K562 (cell line): ENCODE data around the gene CMIP. TPM values are rescaled to one million over a fixed set of nuclear protein-coding genes. Genes with fewer than 3 reads are reported as not detected.
"Not testable (repeated sequence)": the region's sequence is repeated elsewhere in the genome, so short reads cannot be mapped to it uniquely, and the experiment has no call there.

Experiments
- ATAC-seq: fragments of 200-7000 bp; cut with Tn5 transposase; 3 replicates; pipeline ENCODE4 v1.9.1; 2020; ENCODE audit warnings: moderate library complexity
- BruUV-seq: library from RNA; stranded (reverse); fragments of 400-500 nt; replicated peaks from 2 replicates; lab custom pipeline; 2021; lab: Mats Ljungman, UMichigan
- CTCF ChIA-PET: fragments of 300-600 bp; formaldehyde crosslinking; extraction: SDS; loops from one replicate; lab custom pipeline; 2021; ENCODE audit warnings: low intra/inter-chr PET ratio; lab: Yijun Ruan, JAX
- POLR2A ChIA-PET: fragments of 300-600, 350-650 bp; sonication (Branson Sonifier 250); formaldehyde crosslinking; extraction: SDS; loops from one replicate; lab custom pipeline; 2021; ENCODE audit warnings: antibody characterized with exemption, inconsistent platforms; lab: Yijun Ruan, JAX
- DNase-seq, 4 experiments: peaks; one replicate each; pipeline versions ENCODE4 v3.0.0 to v3.0.0-alpha.2; 2011 to 2018; ENCODE audit warnings: low spot score in 3 of 4, mixed read lengths in 3 of 4; ENCODE audit errors: extremely low read depth in 1 of 4
- FAIRE-seq: peaks from 2 replicates; lab custom pipeline; 2011; peaks lifted over from hg19 to GRCh38; lab: Jason Lieb, UNC
- H2AFZ ChIP-seq: 2 replicates; pipeline ENCODE4 v1.6.0; 2011; ENCODE audit warnings: low read depth, low read length, control low read depth, inconsistent platforms
- H3K27ac ChIP-seq: fragments of 200-600 bp; 3 replicates; pipeline ENCODE4 v1.8.0; 2011; ENCODE audit warnings: low read depth, mild to moderate bottlenecking, control low read depth, inconsistent platforms, low read length, moderate library complexity, mixed read lengths; ENCODE audit errors: extremely low read depth
- H3K27me3 ChIP-seq, 2 experiments: fragments of 300-600 bp in 1 of 2; 2 replicates in 1 of 2; 3 replicates in 1 of 2; pipeline versions ENCODE4 v1.6.0 to v1.8.0; 2011; ENCODE audit warnings: inconsistent platforms in 2 of 2, low read length in 2 of 2, mild to moderate bottlenecking in 1 of 2, mixed read lengths in 1 of 2, moderate library complexity in 1 of 2; ENCODE audit not compliant: control insufficient read depth in 2 of 2, insufficient read depth in 2 of 2
- H3K36me3 ChIP-seq: fragments of 300-600 bp; 3 replicates; pipeline ENCODE4 v1.8.0; 2011; ENCODE audit warnings: mild to moderate bottlenecking, low read length, inconsistent platforms; ENCODE audit not compliant: control insufficient read depth, insufficient read depth
- H3K4me1 ChIP-seq, 2 experiments: fragments of 200-600 bp in 1 of 2; replicated peaks in 1 of 2; 2 replicates in 1 of 2; 3 replicates in 1 of 2; pipeline versions ENCODE4 v1.5.1 to v1.8.0; 2011; ENCODE audit warnings: inconsistent platforms in 2 of 2, low read length in 2 of 2, mild to moderate bottlenecking in 1 of 2, mixed read lengths in 1 of 2, moderate library complexity in 1 of 2; ENCODE audit not compliant: control insufficient read depth in 2 of 2, insufficient read depth in 2 of 2
- H3K4me2 ChIP-seq: 2 replicates; pipeline ENCODE4 v1.6.1; 2011; ENCODE audit warnings: low read length, control low read depth, inconsistent platforms, mixed read lengths; ENCODE audit not compliant: insufficient read depth
- H3K4me3 ChIP-seq: fragments of 200-600 bp; sonication (generic), shearing (Covaris generic); 2 replicates; pipeline ENCODE4 v1.5.1; 2016; ENCODE audit warnings: control low read depth, inconsistent platforms
- H3K79me2 ChIP-seq: fragments of 200-600 bp; 3 replicates; pipeline ENCODE4 v1.8.0; 2011; ENCODE audit warnings: low read length, inconsistent platforms; ENCODE audit not compliant: control insufficient read depth, insufficient read depth
- H3K9ac ChIP-seq, 2 experiments: 2 replicates each; pipeline versions ENCODE4 v1.6.0 to v1.6.1; 2011; ENCODE audit warnings: low read depth in 2 of 2, low read length in 2 of 2, control low read depth in 1 of 2, inconsistent platforms in 1 of 2, mild to moderate bottlenecking in 1 of 2, mixed read lengths in 1 of 2; ENCODE audit not compliant: insufficient read depth in 1 of 2
- H3K9me1 ChIP-seq: one replicate; pipeline ENCODE4 v1.6.0; 2011; ENCODE audit warnings: inconsistent platforms, mild to moderate bottlenecking, low read length, moderate library complexity; ENCODE audit not compliant: control insufficient read depth, insufficient read depth
- H3K9me3 ChIP-seq: replicated peaks from 2 replicates; pipeline ENCODE4 v1.5.1; 2011; ENCODE audit warnings: low read depth, low read length, inconsistent platforms; ENCODE audit not compliant: control insufficient read depth, insufficient read depth
- H4K20me1 ChIP-seq: replicated peaks from 2 replicates; pipeline ENCODE4 v1.6.1; 2011; ENCODE audit warnings: low read length, inconsistent platforms, mixed read lengths; ENCODE audit not compliant: control insufficient read depth, insufficient read depth
- CHCHD3 ChIP-seq: fragments of 250-450 bp; sonication (Bioruptor Pico); IDR thresholded peaks from 2 replicates; pipeline ENCODE4 v2.1.2; 2022; ENCODE audit warnings: mild to moderate bottlenecking
- HLTF ChIP-seq: fragments of 450-650 bp; IDR thresholded peaks from 2 replicates; pipeline ENCODE4 v1.6.1; 2016
- MYC ChIP-seq, 2 experiments: fragments of 250-450 bp in 1 of 2; sonication (Bioruptor Pico) in 1 of 2; IDR thresholded peaks; 2 replicates each; pipeline versions ENCODE4 v1.5.1 to v1.6.1; 2012 to 2021; ENCODE audit warnings: low read depth in 2 of 2, borderline replicate concordance in 1 of 2, improper control_type of control experiment in 1 of 2, low read length in 1 of 2, mild to moderate bottlenecking in 1 of 2, moderate library complexity in 1 of 2
- RFX7 ChIP-seq: fragments of 250-450 bp; sonication (Bioruptor Pico); IDR thresholded peaks from 2 replicates; pipeline ENCODE4 v1.5.1; 2021; ENCODE audit warnings: mild to moderate bottlenecking
- STAT5B ChIP-seq: fragments of 250-450 bp; sonication (Bioruptor Pico); IDR thresholded peaks from 2 replicates; pipeline ENCODE4 v1.8.0; 2021; ENCODE audit warnings: mild to moderate bottlenecking, inconsistent platforms
- TAL1 ChIP-seq: fragments of 450-650 bp; IDR thresholded peaks from 2 replicates; pipeline ENCODE4 v1.6.1; 2016; ENCODE audit warnings: mild to moderate bottlenecking
- ZFP36 ChIP-seq: fragments of 150-350 bp; IDR thresholded peaks from 2 replicates; pipeline ENCODE4 v1.6.1; 2018; ENCODE audit warnings: low read length, low read depth; ENCODE audit not compliant: partially characterized antibody
- ZNF174 ChIP-seq: fragments of 250-450 bp; sonication (Bioruptor Pico); IDR thresholded peaks from 2 replicates; pipeline ENCODE4 v1.4.0; 2020; ENCODE audit warnings: mild to moderate bottlenecking
- ZNF431 ChIP-seq: sonication (generic); formaldehyde crosslinking; IDR thresholded peaks from 2 replicates; pipeline ENCODE4 v1.8.0; 2022; ENCODE audit warnings: mild to moderate bottlenecking, missing genetic modification reagents
- WGBS: fragments of 100-300 bp; shearing (Covaris generic); methylation state at CpG from one replicate; pipeline ENCODE4 v1.1.6; 2016; ENCODE audit warnings: low coverage, mixed read lengths; ENCODE audit not compliant: insufficient coverage; ENCODE audit errors: missing lambda C conversion rate; 5-methylcytosine and 5-hydroxymethylcytosine counted together
- in situ Hi-C: fragments of 300-500 bp; cut with MboI; formaldehyde crosslinking; loops from 4 replicates; pipeline ENCODE4 v1.15.0; 2018; ENCODE audit warnings: inconsistent platforms, mixed read lengths
- intact Hi-C: fragments of 100-400 bp; cut with micrococcal nuclease; formaldehyde crosslinking; loops from 2 replicates; pipeline ENCODE4 v1.14.2; 2022
- polyA plus RNA-seq, 8 experiments: library from polyadenylated mRNA; depleted of rRNA in 4 of 8; stranded (reverse) in 5 of 8; unstranded in 3 of 8; fragments of >200 nt; fragmentation: Nextera tagmentation in 2 of 8; fragmentation: Illumina TruSeq in 1 of 8; extraction: Ambion mirVana in 2 of 8; extraction: Trizol in 1 of 8; gene quantifications; 2 replicates each; pipeline versions ENCODE4 v1.2.1 to v1.2.3, GENCODE V29; 2011 to 2014; ENCODE audit warnings: inconsistent platforms in 1 of 8, missing spikeins in 1 of 8
- total RNA-seq, 7 experiments: library from RNA; depleted of rRNA in 6 of 7; stranded (reverse); fragments of >200 nt in 6 of 7; fragmentation: Illumina TruSeq in 2 of 7; extraction: Trizol in 2 of 7; gene quantifications; 2 replicates each; pipeline versions ENCODE4 v1.2.1 to v1.2.3, GENCODE V29; 2011 to 2021; ENCODE audit warnings: low replicate concordance in 1 of 7
- TF ChIP-seq, protein P1 (sequence below): fragments of 450-650 bp; IDR thresholded peaks from 2 replicates; pipeline ENCODE4 v1.6.1; 2018; ENCODE audit not compliant: partially characterized antibody
- TF ChIP-seq, protein P2 (sequence below), 3 experiments: IDR thresholded peaks in 2 of 3; conservative IDR thresholded peaks in 1 of 3; 2 replicates each; pipeline ENCODE4 v1.5.1; 2011 to 2012; ENCODE audit warnings: low read length in 3 of 3, mild to moderate bottlenecking in 3 of 3, control low read depth in 2 of 3, improper control_type of control experiment in 1 of 3, inconsistent platforms in 1 of 3, low read depth in 1 of 3, mixed read lengths in 1 of 3, moderate library complexity in 1 of 3; ENCODE audit not compliant: insufficient read depth in 2 of 3

CMIP gene
- total and polyA plus RNA-seq, 9 of the 15 experiments (the other 6 are each of a cell fraction or from before 2014, with no cell fraction given): 0.94 to 82.5 (median 10.3) TPM

DNA sequence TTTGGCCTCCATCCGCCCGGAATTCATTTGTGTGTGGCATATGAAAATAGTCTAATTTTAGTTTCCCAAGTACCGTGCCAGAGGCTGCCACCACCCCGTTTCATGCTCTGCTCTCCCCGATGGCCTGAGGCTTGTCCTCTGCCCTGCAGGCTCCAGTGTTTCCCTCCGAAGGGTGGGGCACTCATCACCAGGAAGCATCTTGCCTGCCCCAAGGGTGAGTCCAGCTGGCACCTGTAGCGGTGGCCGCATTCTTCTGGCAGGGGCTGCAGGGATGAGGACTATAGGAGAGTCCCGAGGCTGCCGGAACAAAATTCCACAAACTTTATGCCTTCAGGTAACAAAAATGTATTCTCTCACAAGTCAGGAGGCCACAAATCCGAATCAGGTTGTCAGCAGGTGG lies 23.1 kb upstream of the CMIP start:
- no peak for DNase-seq
- H4K20me1 ChIP-seq: no peaks in the 10 kb centered on the region
- H3K4me3 ChIP-seq: no peak overlapping the region
- no peak overlapping the region for H2AFZ ChIP-seq
- WGBS: 29% methylated on average over 11 of the region's 11 CpGs
- ChIA-PET CTCF (no interaction called here), POLR2A (interaction anchor here (0.9 to 2.1 kb wide), 2 partner anchors 10 to 126 kb away, joined by 3 to 6 read pairs; no protein-coding TSS in a partner anchor)
- no peak for ATAC-seq
- H3K4me1 ChIP-seq: no peaks in the 10 kb centered on the region
- no peak overlapping the region for H3K4me2 ChIP-seq
- no TSS peak for BruUV-seq
- TF ChIP-seq RFX7 (no peak), TAL1 (no peak), ZNF174 (CRISPR knock-in tag) (no peak), CHCHD3 (CRISPR knock-in tag) (no peak), HLTF (no peak), ZNF431 (CRISPR knock-in tag) (no peak), MYC (IDR thresholded peaks at IDR 0.05; ENCODE audit: low read depth, low read length) (no peak), MYC (CRISPR knock-in tag; IDR thresholded peaks at IDR 0.05; ENCODE audit: borderline replicate concordance, low read depth) (no peak), ZFP36 (no peak), STAT5B (CRISPR knock-in tag) (no peak)
- TF ChIP-seq, protein P1, sequence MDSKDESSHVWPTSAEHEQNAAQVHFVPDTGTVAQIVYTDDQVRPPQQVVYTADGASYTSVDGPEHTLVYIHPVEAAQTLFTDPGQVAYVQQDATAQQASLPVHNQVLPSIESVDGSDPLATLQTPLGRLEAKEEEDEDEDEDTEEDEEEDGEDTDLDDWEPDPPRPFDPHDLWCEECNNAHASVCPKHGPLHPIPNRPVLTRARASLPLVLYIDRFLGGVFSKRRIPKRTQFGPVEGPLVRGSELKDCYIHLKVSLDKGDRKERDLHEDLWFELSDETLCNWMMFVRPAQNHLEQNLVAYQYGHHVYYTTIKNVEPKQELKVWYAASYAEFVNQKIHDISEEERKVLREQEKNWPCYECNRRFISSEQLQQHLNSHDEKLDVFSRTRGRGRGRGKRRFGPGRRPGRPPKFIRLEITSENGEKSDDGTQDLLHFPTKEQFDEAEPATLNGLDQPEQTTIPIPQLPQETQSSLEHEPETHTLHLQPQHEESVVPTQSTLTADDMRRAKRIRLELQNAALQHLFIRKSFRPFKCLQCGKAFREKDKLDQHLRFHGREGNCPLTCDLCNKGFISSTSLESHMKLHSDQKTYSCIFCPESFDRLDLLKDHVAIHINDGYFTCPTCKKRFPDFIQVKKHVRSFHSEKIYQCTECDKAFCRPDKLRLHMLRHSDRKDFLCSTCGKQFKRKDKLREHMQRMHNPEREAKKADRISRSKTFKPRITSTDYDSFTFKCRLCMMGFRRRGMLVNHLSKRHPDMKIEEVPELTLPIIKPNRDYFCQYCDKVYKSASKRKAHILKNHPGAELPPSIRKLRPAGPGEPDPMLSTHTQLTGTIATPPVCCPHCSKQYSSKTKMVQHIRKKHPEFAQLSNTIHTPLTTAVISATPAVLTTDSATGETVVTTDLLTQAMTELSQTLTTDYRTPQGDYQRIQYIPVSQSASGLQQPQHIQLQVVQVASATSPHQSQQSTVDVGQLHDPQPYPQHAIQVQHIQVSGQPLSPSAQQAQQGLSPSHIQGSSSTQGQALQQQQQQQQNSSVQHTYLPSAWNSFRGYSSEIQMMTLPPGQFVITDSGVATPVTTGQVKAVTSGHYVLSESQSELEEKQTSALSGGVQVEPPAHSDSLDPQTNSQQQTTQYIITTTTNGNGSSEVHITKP: no peak
- TF ChIP-seq, protein P2, sequence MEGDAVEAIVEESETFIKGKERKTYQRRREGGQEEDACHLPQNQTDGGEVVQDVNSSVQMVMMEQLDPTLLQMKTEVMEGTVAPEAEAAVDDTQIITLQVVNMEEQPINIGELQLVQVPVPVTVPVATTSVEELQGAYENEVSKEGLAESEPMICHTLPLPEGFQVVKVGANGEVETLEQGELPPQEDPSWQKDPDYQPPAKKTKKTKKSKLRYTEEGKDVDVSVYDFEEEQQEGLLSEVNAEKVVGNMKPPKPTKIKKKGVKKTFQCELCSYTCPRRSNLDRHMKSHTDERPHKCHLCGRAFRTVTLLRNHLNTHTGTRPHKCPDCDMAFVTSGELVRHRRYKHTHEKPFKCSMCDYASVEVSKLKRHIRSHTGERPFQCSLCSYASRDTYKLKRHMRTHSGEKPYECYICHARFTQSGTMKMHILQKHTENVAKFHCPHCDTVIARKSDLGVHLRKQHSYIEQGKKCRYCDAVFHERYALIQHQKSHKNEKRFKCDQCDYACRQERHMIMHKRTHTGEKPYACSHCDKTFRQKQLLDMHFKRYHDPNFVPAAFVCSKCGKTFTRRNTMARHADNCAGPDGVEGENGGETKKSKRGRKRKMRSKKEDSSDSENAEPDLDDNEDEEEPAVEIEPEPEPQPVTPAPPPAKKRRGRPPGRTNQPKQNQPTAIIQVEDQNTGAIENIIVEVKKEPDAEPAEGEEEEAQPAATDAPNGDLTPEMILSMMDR (IDR thresholded peaks at IDR 0.05 in 2 of 3, conservative IDR thresholded peaks at IDR 0.05 in 1 of 3; ENCODE audit: insufficient read depth in 2 of 3, low read depth in 1 of 3, low read length in 3 of 3): no peak
- H3K9ac ChIP-seq: no peak overlapping the region
- H3K36me3 ChIP-seq: no peaks in the 10 kb centered on the region
- peaks cover 3 to 13% of the 10 kb centered on the region in 2 experiments; a peak in 1 of 5 replicates for H3K27me3 ChIP-seq
- H3K27ac ChIP-seq: no peak overlapping the region
- H3K79me2 ChIP-seq: no peaks in the 10 kb centered on the region
- FAIRE-seq: no peak
- H3K9me3 ChIP-seq: no peaks in the 10 kb centered on the region
- H3K9me1 ChIP-seq: no peaks in the 10 kb centered on the region
- in situ Hi-C loops (no loop called here), intact Hi-C loops (no loop called here)

DNA sequence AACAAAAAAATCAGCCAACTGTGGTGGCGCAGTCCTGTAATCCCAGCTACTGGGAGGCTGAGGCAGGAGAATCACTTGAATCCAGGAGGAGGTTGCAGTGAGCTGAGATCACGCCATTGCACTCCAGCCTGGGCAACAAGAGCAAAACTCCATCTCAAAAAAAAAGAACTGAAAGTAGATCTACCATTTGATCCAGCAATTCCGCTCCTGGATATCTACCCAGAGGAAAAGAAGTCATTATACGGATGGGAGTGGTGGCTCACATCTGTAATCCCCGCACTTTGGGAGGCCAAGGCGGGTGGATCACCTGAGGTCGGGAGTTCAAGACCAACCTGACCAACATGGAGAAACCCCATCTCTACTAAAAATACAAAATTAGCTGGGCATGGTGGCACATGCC lies 22.5 kb upstream of the CMIP start:
- in situ Hi-C loops: not testable (repeated sequence)
- WGBS: 31% methylated on average over 7 of the region's 7 CpGs

More for the DNA sequence above, 22.5 kb upstream of the CMIP start:
- H4K20me1 ChIP-seq, BruUV-seq, H3K9me3 ChIP-seq, H3K9me1 ChIP-seq, H3K4me1 ChIP-seq, H2AFZ ChIP-seq, H3K9ac ChIP-seq, intact Hi-C loops, H3K79me2 ChIP-seq, CTCF ChIA-PET, H3K27me3 ChIP-seq, H3K36me3 ChIP-seq, H3K4me2 ChIP-seq, ATAC-seq, H3K27ac ChIP-seq, FAIRE-seq, POLR2A ChIA-PET, DNase-seq, H3K4me3 ChIP-seq: not testable (repeated sequence)
